HepG2 (cell line): ENCODE results near the gene LLGL2. TPM values are rescaled to one million over a fixed set of nuclear protein-coding genes. Genes with fewer than 3 reads are reported as not detected.

Experiments used
- HNF1B ChIP-seq: sonication (generic); formaldehyde crosslinking; IDR thresholded peaks from 2 replicates; pipeline ENCODE4 v1.5.1; 2020; ENCODE audit warnings: mild to moderate bottlenecking, moderate library complexity, missing genetic modification reagents
- SALL1 ChIP-seq: sonication (generic); formaldehyde crosslinking; IDR thresholded peaks from 2 replicates; pipeline ENCODE4 v1.8.0; 2022; ENCODE audit warnings: mild to moderate bottlenecking, missing genetic modification reagents
- TGIF2 ChIP-seq: IDR thresholded peaks from 2 replicates; pipeline ENCODE4 v1.6.1; 2016; ENCODE audit warnings: control low read depth, missing compliant biosample characterization
- USF2 ChIP-seq, 2 experiments: sonication (generic) in 1 of 2; formaldehyde crosslinking in 1 of 2; IDR thresholded peaks; 2 replicates each; pipeline versions ENCODE4 v1.5.1 to v1.6.1; 2011 to 2020; ENCODE audit warnings: borderline replicate concordance in 1 of 2, low read depth in 1 of 2, low read length in 1 of 2, mild to moderate bottlenecking in 1 of 2, missing genetic modification reagents in 1 of 2, moderate library complexity in 1 of 2
- ZNF230 ChIP-seq: sonication (generic); formaldehyde crosslinking; IDR thresholded peaks from 2 replicates; pipeline ENCODE4 v1.4.0; 2020; ENCODE audit warnings: mild to moderate bottlenecking, missing genetic modification reagents
- ZNF331 ChIP-seq: sonication (generic); formaldehyde crosslinking; IDR thresholded peaks from 2 replicates; pipeline ENCODE4 v1.4.0; 2020; ENCODE audit warnings: missing genetic modification reagents
- ZNF446 ChIP-seq: sonication (generic); formaldehyde crosslinking; IDR thresholded peaks from 2 replicates; pipeline ENCODE4 v1.5.0; 2020; ENCODE audit warnings: mild to moderate bottlenecking, missing genetic modification reagents
- ZNF530 ChIP-seq: sonication (generic); formaldehyde crosslinking; IDR thresholded peaks from 2 replicates; pipeline ENCODE4 v1.5.0; 2020; ENCODE audit warnings: low read depth, mild to moderate bottlenecking, missing genetic modification reagents
- ZNF547 ChIP-seq: sonication (generic); formaldehyde crosslinking; IDR thresholded peaks from 2 replicates; pipeline ENCODE4 v1.5.1; 2020; ENCODE audit warnings: mild to moderate bottlenecking, missing genetic modification reagents
- ZNF776 ChIP-seq: sonication (generic); formaldehyde crosslinking; IDR thresholded peaks from 2 replicates; pipeline ENCODE4 v1.4.0; 2020; ENCODE audit warnings: mild to moderate bottlenecking, missing genetic modification reagents
- polyA plus RNA-seq, 8 experiments: library from polyadenylated mRNA; depleted of rRNA in 3 of 8; stranded (reverse) in 7 of 8; unstranded in 1 of 8; fragments of >200 nt; fragmentation: Illumina TruSeq in 4 of 8; extraction: Trizol in 4 of 8; gene quantifications; 2 replicates each; pipeline versions ENCODE4 v1.2.1 to v1.2.3, GENCODE V29; 2011 to 2016; ENCODE audit warnings: low read depth in 4 of 8, missing spikeins in 1 of 8, mixed read lengths in 1 of 8; ENCODE audit not compliant: insufficient read depth in 1 of 8
- total RNA-seq, 5 experiments: library from RNA; depleted of rRNA; stranded (reverse); fragments of >200 nt; fragmentation: Illumina TruSeq; extraction: Trizol; gene quantifications; 2 replicates each; pipeline ENCODE4 v1.2.3, GENCODE V29; 2016; ENCODE audit warnings: low read depth in 1 of 5
- TF ChIP-seq, protein P1 (sequence below): IDR thresholded peaks from 2 replicates; pipeline ENCODE4 v1.6.1; 2016; ENCODE audit warnings: missing genetic modification reagents, missing compliant biosample characterization
- TF ChIP-seq, protein P2 (sequence below), 2 experiments: sonication (generic) in 1 of 2; formaldehyde crosslinking in 1 of 2; IDR thresholded peaks; 2 replicates each; pipeline versions ENCODE4 v1.4.0 to v1.6.1; 2018 to 2020; ENCODE audit warnings: missing genetic modification reagents in 2 of 2, borderline replicate concordance in 1 of 2, low read depth in 1 of 2, mild to moderate bottlenecking in 1 of 2, missing biosample characterization in 1 of 2
- TF ChIP-seq, protein P3 (sequence below): sonication (generic); formaldehyde crosslinking; IDR thresholded peaks from 2 replicates; pipeline ENCODE4 v1.5.0; 2020; ENCODE audit warnings: mild to moderate bottlenecking, missing genetic modification reagents
- TF ChIP-seq, protein P4 (sequence below): sonication (generic); formaldehyde crosslinking; IDR thresholded peaks from 2 replicates; pipeline ENCODE4 v1.8.0; 2022; ENCODE audit warnings: mild to moderate bottlenecking, missing genetic modification reagents; ENCODE audit not compliant: insufficient replicate concordance

Gene LLGL2
- total and polyA plus RNA-seq, 2 of the 13 experiments (the other 11 are each of a cell fraction or from before 2014, with no cell fraction given): 83.0 to 86.7 TPM

GRCh38 chr17:75549246-75550138 lies 24.0 kb downstream of the LLGL2 start (continued):
- TF ChIP-seq HNF1B (CRISPR knock-in tag): peak; percentile 95
- peak; percentile 93 for TF ChIP-seq ZNF776
- TF ChIP-seq USF2 (IDR thresholded peaks at IDR 0.05; ENCODE audit: low read depth, low read length): no peak
- peak; percentile 82; the same call in 1 of the 2 replicates for TF ChIP-seq USF2 (CRISPR knock-in tag; IDR thresholded peaks at IDR 0.05; ENCODE audit: borderline replicate concordance)
- TF ChIP-seq ZNF547 (CRISPR knock-in tag): peak; percentile 92; the same call in 1 of the 2 replicates
- no peak for TF ChIP-seq ZNF530 (CRISPR knock-in tag)
- TF ChIP-seq, protein P1, sequence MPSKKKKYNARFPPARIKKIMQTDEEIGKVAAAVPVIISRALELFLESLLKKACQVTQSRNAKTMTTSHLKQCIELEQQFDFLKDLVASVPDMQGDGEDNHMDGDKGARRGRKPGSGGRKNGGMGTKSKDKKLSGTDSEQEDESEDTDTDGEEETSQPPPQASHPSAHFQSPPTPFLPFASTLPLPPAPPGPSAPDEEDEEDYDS (CRISPR knock-in tag): peak; percentile 54; the same call in 1 of the 2 replicates
- TF ChIP-seq ZNF230 (CRISPR knock-in tag): peak; percentile 66; the same call in 1 of the 2 replicates
- TF ChIP-seq, protein P2, sequence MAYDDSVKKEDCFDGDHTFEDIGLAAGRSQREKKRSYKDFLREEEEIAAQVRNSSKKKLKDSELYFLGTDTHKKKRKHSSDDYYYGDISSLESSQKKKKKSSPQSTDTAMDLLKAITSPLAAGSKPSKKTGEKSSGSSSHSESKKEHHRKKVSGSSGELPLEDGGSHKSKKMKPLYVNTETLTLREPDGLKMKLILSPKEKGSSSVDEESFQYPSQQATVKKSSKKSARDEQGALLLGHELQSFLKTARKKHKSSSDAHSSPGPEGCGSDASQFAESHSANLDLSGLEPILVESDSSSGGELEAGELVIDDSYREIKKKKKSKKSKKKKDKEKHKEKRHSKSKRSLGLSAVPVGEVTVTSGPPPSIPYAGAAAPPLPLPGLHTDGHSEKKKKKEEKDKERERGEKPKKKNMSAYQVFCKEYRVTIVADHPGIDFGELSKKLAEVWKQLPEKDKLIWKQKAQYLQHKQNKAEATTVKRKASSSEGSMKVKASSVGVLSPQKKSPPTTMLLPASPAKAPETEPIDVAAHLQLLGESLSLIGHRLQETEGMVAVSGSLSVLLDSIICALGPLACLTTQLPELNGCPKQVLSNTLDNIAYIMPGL (CRISPR knock-in tag; IDR thresholded peaks at IDR 0.05; ENCODE audit: borderline replicate concordance in 1 of 2, low read depth in 1 of 2): peak in 1 of 2 experiments; percentile 17; a peak in 1 of 4 replicates
- peak; percentile 76; the same call in 1 of the 2 replicates for TF ChIP-seq ZNF331 (CRISPR knock-in tag)
- TF ChIP-seq, protein P3, sequence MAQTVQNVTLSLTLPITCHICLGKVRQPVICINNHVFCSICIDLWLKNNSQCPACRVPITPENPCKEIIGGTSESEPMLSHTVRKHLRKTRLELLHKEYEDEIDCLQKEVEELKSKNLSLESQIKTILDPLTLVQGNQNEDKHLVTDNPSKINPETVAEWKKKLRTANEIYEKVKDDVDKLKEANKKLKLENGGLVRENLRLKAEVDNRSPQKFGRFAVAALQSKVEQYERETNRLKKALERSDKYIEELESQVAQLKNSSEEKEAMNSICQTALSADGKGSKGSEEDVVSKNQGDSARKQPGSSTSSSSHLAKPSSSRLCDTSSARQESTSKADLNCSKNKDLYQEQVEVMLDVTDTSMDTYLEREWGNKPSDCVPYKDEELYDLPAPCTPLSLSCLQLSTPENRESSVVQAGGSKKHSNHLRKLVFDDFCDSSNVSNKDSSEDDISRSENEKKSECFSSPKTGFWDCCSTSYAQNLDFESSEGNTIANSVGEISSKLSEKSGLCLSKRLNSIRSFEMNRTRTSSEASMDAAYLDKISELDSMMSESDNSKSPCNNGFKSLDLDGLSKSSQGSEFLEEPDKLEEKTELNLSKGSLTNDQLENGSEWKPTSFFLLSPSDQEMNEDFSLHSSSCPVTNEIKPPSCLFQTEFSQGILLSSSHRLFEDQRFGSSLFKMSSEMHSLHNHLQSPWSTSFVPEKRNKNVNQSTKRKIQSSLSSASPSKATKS (CRISPR knock-in tag): no peak
- peak; percentile 84 for TF ChIP-seq TGIF2 (CRISPR knock-in tag)
- TF ChIP-seq, protein P4, sequence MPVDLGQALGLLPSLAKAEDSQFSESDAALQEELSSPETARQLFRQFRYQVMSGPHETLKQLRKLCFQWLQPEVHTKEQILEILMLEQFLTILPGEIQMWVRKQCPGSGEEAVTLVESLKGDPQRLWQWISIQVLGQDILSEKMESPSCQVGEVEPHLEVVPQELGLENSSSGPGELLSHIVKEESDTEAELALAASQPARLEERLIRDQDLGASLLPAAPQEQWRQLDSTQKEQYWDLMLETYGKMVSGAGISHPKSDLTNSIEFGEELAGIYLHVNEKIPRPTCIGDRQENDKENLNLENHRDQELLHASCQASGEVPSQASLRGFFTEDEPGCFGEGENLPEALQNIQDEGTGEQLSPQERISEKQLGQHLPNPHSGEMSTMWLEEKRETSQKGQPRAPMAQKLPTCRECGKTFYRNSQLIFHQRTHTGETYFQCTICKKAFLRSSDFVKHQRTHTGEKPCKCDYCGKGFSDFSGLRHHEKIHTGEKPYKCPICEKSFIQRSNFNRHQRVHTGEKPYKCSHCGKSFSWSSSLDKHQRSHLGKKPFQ: peak; percentile 65
- TF ChIP-seq ZNF446: 0 out of 2 replicates have a peak, but pooled peaks have one; percentile 41
- peak; percentile 76 for TF ChIP-seq SALL1 (CRISPR knock-in tag)
